Spleen (tissue), 7 donors: Measurements from ENCODE around the gene ARHGAP24.

Experiments
- POLR2A ChIP-seq, 3 donors: fragments of 450-650 bp; IDR thresholded peaks; one replicate each; pipeline ENCODE4 v1.5.1; 2017; ENCODE audit warnings: antibody characterized with exemption in 3 of 3, mild to moderate bottlenecking in 1 of 3
- POLR2AphosphoS5 ChIP-seq, 3 donors: sonication (generic); formaldehyde crosslinking; IDR thresholded peaks; one replicate each; pipeline ENCODE4 v1.5.1; 2017; ENCODE audit warnings: antibody characterized with exemption in 3 of 3
- TF ChIP-seq, protein P1 (sequence below), 11 experiments: fragments of 200-600 bp in 7 of 11; fragments of 450-650 bp in 4 of 11; sonication (generic) in 4 of 11; IDR thresholded peaks in 8 of 11; conservative IDR thresholded peaks in 3 of 11; 1 replicate in 7 of 11; 2 replicates in 4 of 11; pipeline versions ENCODE4 v1.4.0 to v1.8.0; 2016 to 2021; ENCODE audit warnings: antibody characterized with exemption in 11 of 11, inconsistent platforms in 4 of 11, mild to moderate bottlenecking in 1 of 11
- donor health status: DM: no; HTN: no; CAD: no; lungs with moderate emphysema.
- donor health status: DM: no; HTN: no; CAD: no.
- donor health status: DM: no; HTN: no; CAD: no.

DNA sequence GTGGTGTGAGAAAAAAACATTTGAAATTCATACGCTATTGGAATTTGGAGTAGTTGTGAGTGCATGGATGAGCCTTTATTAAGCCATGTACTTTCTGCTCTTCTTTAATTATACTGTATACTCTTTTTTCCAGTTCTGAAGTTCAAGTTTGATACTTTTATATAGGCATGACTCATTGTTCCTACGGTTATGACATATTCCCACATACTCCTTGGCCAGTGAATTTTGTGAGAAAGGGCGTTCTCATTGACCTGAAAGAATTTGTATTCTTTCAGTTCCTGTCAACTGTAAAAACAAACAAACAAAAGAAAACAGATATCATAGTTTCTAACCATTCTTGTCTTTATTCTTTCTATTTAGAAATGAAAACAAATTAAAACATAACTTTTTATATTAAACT is 477.6 kb downstream of the ARHGAP24 start:
- TF ChIP-seq POLR2A (IDR thresholded peaks at IDR 0.05) = no peak
- TF ChIP-seq POLR2AphosphoS5 (IDR thresholded peaks at IDR 0.05) = no peak
- TF ChIP-seq, protein P1, sequence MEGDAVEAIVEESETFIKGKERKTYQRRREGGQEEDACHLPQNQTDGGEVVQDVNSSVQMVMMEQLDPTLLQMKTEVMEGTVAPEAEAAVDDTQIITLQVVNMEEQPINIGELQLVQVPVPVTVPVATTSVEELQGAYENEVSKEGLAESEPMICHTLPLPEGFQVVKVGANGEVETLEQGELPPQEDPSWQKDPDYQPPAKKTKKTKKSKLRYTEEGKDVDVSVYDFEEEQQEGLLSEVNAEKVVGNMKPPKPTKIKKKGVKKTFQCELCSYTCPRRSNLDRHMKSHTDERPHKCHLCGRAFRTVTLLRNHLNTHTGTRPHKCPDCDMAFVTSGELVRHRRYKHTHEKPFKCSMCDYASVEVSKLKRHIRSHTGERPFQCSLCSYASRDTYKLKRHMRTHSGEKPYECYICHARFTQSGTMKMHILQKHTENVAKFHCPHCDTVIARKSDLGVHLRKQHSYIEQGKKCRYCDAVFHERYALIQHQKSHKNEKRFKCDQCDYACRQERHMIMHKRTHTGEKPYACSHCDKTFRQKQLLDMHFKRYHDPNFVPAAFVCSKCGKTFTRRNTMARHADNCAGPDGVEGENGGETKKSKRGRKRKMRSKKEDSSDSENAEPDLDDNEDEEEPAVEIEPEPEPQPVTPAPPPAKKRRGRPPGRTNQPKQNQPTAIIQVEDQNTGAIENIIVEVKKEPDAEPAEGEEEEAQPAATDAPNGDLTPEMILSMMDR (IDR thresholded peaks at IDR 0.05 in 8 of 11, conservative IDR thresholded peaks at IDR 0.05 in 3 of 11) = no peak
